DOHH2 (cell line): ENCODE measurements around the gene GRM2.

ENCODE experiments used
- EZH2phosphoT487 ChIP-seq: fragments of 200-600 bp; sonication (generic); IDR thresholded peaks from 2 replicates; pipeline ENCODE4 v1.6.1; 2017; ENCODE audit warnings: borderline replicate concordance, mild to moderate bottlenecking, antibody characterized with exemption, low read length, moderate library complexity, mixed read lengths
- TF ChIP-seq, protein P1 (sequence below): fragments of 200-600 bp; sonication (generic); IDR thresholded peaks from one replicate; pipeline ENCODE4 v1.5.1; 2014; ENCODE audit warnings: antibody characterized with exemption, mild to moderate bottlenecking, low read depth, low read length; ENCODE audit not compliant: poor library complexity, severe bottlenecking

DNA sequence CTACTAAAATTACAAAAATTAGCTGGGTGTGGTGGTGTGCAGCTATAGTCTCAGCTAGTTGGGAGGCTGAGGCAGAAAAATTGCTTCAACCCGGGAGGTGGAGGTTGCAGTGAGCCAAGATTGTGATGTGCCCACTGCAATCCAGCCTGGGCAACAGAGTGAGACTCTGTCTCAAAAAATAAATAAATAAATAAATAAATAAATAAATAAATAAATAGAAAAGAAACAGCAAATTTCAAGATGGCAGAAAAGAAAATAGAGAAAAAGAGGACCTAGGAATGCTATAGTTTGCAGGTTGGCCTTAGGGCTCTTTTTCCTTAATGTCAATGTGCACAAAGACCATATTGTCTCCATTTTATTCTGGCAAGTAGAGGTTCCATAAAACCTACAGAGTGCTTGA lies 44.0 kb downstream of the GRM2 start:
- TF ChIP-seq, protein P1, sequence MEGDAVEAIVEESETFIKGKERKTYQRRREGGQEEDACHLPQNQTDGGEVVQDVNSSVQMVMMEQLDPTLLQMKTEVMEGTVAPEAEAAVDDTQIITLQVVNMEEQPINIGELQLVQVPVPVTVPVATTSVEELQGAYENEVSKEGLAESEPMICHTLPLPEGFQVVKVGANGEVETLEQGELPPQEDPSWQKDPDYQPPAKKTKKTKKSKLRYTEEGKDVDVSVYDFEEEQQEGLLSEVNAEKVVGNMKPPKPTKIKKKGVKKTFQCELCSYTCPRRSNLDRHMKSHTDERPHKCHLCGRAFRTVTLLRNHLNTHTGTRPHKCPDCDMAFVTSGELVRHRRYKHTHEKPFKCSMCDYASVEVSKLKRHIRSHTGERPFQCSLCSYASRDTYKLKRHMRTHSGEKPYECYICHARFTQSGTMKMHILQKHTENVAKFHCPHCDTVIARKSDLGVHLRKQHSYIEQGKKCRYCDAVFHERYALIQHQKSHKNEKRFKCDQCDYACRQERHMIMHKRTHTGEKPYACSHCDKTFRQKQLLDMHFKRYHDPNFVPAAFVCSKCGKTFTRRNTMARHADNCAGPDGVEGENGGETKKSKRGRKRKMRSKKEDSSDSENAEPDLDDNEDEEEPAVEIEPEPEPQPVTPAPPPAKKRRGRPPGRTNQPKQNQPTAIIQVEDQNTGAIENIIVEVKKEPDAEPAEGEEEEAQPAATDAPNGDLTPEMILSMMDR = no peak
- TF ChIP-seq EZH2phosphoT487 = no peak
